H9 (cell line): ENCODE measurements around the gene DZANK1. TPM values are rescaled to one million over a fixed set of nuclear protein-coding genes. Genes with fewer than 3 reads are reported as not detected.

Experiments used
- DNase-seq: peaks from one replicate; pipeline ENCODE4 v3.0.0-alpha.2; 2017
- H2AFZ ChIP-seq: one replicate; pipeline ENCODE4 v1.6.1; 2013; ENCODE audit warnings: mild to moderate bottlenecking, low read length, control low read depth, moderate library complexity
- H2AK5ac ChIP-seq: 2 replicates; pipeline ENCODE4 v1.6.1; 2013; ENCODE audit warnings: low read length, control low read depth, mixed read lengths; ENCODE audit not compliant: insufficient read length
- H2BK120ac ChIP-seq: one replicate; pipeline ENCODE4 v1.6.1; 2013; ENCODE audit warnings: low read depth, mild to moderate bottlenecking, low read length, control low read depth, inconsistent platforms; ENCODE audit not compliant: poor library complexity, severe bottlenecking
- H2BK12ac ChIP-seq: 2 replicates; pipeline ENCODE4 v1.6.1; 2013; ENCODE audit warnings: low read length, control low read depth, mixed read lengths, low read depth; ENCODE audit not compliant: insufficient read length
- H2BK15ac ChIP-seq: 2 replicates; pipeline ENCODE4 v1.6.1; 2013; ENCODE audit warnings: low read depth, low read length, control low read depth
- H2BK20ac ChIP-seq: one replicate; pipeline ENCODE4 v1.6.1; 2013; ENCODE audit warnings: low read depth, mild to moderate bottlenecking, low read length, control low read depth, inconsistent platforms; ENCODE audit not compliant: poor library complexity, severe bottlenecking
- H2BK5ac ChIP-seq: 2 replicates; pipeline ENCODE4 v1.6.1; 2013; ENCODE audit warnings: low read length, control low read depth, mixed read lengths; ENCODE audit not compliant: insufficient read length
- H3K14ac ChIP-seq: 2 replicates; pipeline ENCODE4 v1.6.1; 2013; ENCODE audit warnings: low read length, control low read depth; ENCODE audit not compliant: insufficient read depth
- H3K18ac ChIP-seq: 2 replicates; pipeline ENCODE4 v1.6.1; 2013; ENCODE audit warnings: low read depth, mild to moderate bottlenecking, mixed read lengths, low read length, control low read depth; ENCODE audit not compliant: insufficient read length
- H3K23ac ChIP-seq: 2 replicates; pipeline ENCODE4 v1.6.1; 2013; ENCODE audit warnings: low read length, control low read depth, mixed read lengths, low read depth; ENCODE audit not compliant: insufficient read length
- H3K23me2 ChIP-seq: 2 replicates; pipeline ENCODE4 v1.6.1; 2013; ENCODE audit warnings: low read depth, mild to moderate bottlenecking, mixed read lengths, low read length, control low read depth; ENCODE audit not compliant: insufficient read length, poor library complexity, severe bottlenecking
- H3K27ac ChIP-seq: 2 replicates; pipeline ENCODE4 v1.5.1; 2013; ENCODE audit warnings: low read length, control low read depth, mixed read lengths, low read depth; ENCODE audit not compliant: insufficient read length
- H3K27me3 ChIP-seq: 2 replicates; pipeline ENCODE4 v1.6.1; 2013; ENCODE audit warnings: low read length, control low read depth, inconsistent platforms; ENCODE audit not compliant: insufficient read depth
- H3K4ac ChIP-seq: 2 replicates; pipeline ENCODE4 v1.6.1; 2013; ENCODE audit warnings: low read depth, mild to moderate bottlenecking, control low read depth, inconsistent platforms, low read length, moderate library complexity
- H3K4me1 ChIP-seq: 2 replicates; pipeline ENCODE4 v1.6.1; 2013; ENCODE audit warnings: low read length, control low read depth, inconsistent platforms; ENCODE audit not compliant: insufficient read depth
- H3K4me2 ChIP-seq: 2 replicates; pipeline ENCODE4 v1.6.1; 2013; ENCODE audit warnings: low read length, control low read depth, mixed read lengths; ENCODE audit not compliant: insufficient read length, insufficient read depth
- H3K56ac ChIP-seq: 2 replicates; pipeline ENCODE4 v1.6.1; 2013; ENCODE audit warnings: low read depth, mild to moderate bottlenecking, mixed read lengths, low read length, control low read depth; ENCODE audit not compliant: insufficient read length
- H3K79me1 ChIP-seq: 2 replicates; pipeline ENCODE4 v1.6.1; 2013; ENCODE audit warnings: low read depth, mild to moderate bottlenecking, moderate library complexity, low read length, control low read depth, inconsistent platforms; ENCODE audit not compliant: insufficient read depth, poor library complexity, severe bottlenecking
- H3K79me2 ChIP-seq: 2 replicates; pipeline ENCODE4 v1.6.1; 2013; ENCODE audit warnings: low read length, control low read depth, inconsistent platforms; ENCODE audit not compliant: insufficient read depth
- H3K9ac ChIP-seq: 2 replicates; pipeline ENCODE4 v1.6.1; 2013; ENCODE audit warnings: low read length, control low read depth, mixed read lengths; ENCODE audit not compliant: insufficient read length; ENCODE audit errors: extremely low read depth
- H3K9me3 ChIP-seq: one replicate; pipeline ENCODE4 v1.6.1; 2013; ENCODE audit warnings: low read depth, low read length, inconsistent platforms; ENCODE audit not compliant: control insufficient read depth
- H3T11ph ChIP-seq: one replicate; pipeline ENCODE4 v1.6.1; 2013; ENCODE audit warnings: mild to moderate bottlenecking, low read length, control low read depth, inconsistent platforms
- H4K20me1 ChIP-seq: one replicate; pipeline ENCODE4 v1.6.1; 2013; ENCODE audit not compliant: control insufficient read depth, insufficient read length, insufficient read depth
- H4K5ac ChIP-seq: 2 replicates; pipeline ENCODE4 v1.6.1; 2013; ENCODE audit warnings: low read depth, mild to moderate bottlenecking, mixed read lengths, low read length, control low read depth; ENCODE audit not compliant: insufficient read length
- H4K8ac ChIP-seq: replicated peaks from 2 replicates; pipeline ENCODE4 v1.6.1; 2013; ENCODE audit warnings: low read length, control low read depth, mixed read lengths, low read depth; ENCODE audit not compliant: insufficient read length
- H4K91ac ChIP-seq: 2 replicates; pipeline ENCODE4 v1.6.1; 2013; ENCODE audit warnings: low read depth, mild to moderate bottlenecking, moderate library complexity, mixed read lengths, low read length, control low read depth; ENCODE audit not compliant: insufficient read length
- H3K27ac Mint-ChIP-seq, 3 experiments: 2 replicates in 2 of 3; 3 replicates in 1 of 3; pipeline ENCODE4 v1.8.0; 2020 to 2021; ENCODE audit warnings: mixed read lengths in 3 of 3, mild to moderate bottlenecking in 1 of 3, moderate library complexity in 1 of 3
- H3K27me3 Mint-ChIP-seq: 2 replicates; pipeline ENCODE4 v1.8.0; 2021; ENCODE audit warnings: low read depth, mild to moderate bottlenecking, moderate library complexity, mixed read lengths
- H3K36me3 Mint-ChIP-seq, 3 experiments: 2 replicates in 2 of 3; 3 replicates in 1 of 3; pipeline ENCODE4 v1.8.0; 2020 to 2021; ENCODE audit warnings: low read depth in 3 of 3, mixed read lengths in 3 of 3; ENCODE audit not compliant: insufficient read depth in 1 of 3
- H3K4me1 Mint-ChIP-seq, 2 experiments: 2 replicates each; pipeline ENCODE4 v1.8.0; 2020; ENCODE audit warnings: mixed read lengths in 2 of 2
- H3K4me3 Mint-ChIP-seq, 2 experiments: 2 replicates in 1 of 2; 3 replicates in 1 of 2; pipeline ENCODE4 v1.8.0; 2020 to 2021; ENCODE audit warnings: mild to moderate bottlenecking in 2 of 2, mixed read lengths in 2 of 2, moderate library complexity in 1 of 2
- H3K9me3 Mint-ChIP-seq, 2 experiments: 2 replicates in 1 of 2; 3 replicates in 1 of 2; pipeline ENCODE4 v1.8.0; 2020; ENCODE audit warnings: mild to moderate bottlenecking in 2 of 2, mixed read lengths in 2 of 2, moderate library complexity in 1 of 2
- CTCF ChIP-seq: fragments of 200-600 bp; sonication (generic); conservative IDR thresholded peaks from 3 replicates; pipeline ENCODE4 v1.8.0; 2021; ENCODE audit warnings: antibody characterized with exemption, mild to moderate bottlenecking
- total RNA-seq: library from RNA; stranded (reverse); gene quantifications from 2 replicates; pipeline ENCODE4 v1.2.1, GENCODE V29; 2021

Gene DZANK1
- total RNA-seq, 1 experiment from 2014 or later = 10.5 TPM

DNA sequence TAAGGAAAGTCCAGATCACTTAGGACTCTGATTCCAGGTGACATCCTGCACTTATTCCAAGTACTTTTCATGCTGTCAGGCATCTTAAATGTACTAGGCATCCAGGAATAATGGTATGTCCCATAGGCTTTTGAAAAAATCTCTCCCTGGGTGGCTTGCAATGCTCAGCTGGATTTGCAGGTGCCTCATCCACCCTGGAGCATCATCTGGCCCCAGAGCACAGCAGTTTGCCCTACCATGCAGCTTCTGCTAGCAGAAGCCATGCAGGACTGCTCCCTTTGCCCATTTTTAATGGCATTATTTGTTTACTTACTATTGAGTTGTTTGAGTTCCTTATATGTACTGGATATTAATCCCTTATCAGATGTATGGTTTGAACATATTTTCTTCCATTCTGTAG lies 45.2 kb downstream of the DZANK1 start:
- Histone ChIP-seq H3K27ac (no peak overlapping the region), H4K5ac (no peak overlapping the region), H3T11ph (no peak overlapping the region), H4K91ac (no peak overlapping the region), H2BK20ac (no peak overlapping the region), H3K9ac (no peak overlapping the region), H2BK15ac (no peak overlapping the region), H4K20me1 (no peaks in the 10 kb centered on the region), H3K14ac (no peak overlapping the region), H2BK5ac (no peak overlapping the region), H2BK120ac (no peak overlapping the region), H2BK12ac (no peak overlapping the region), H3K4ac (no peak overlapping the region), H3K9me3 (no peaks in the 10 kb centered on the region), H3K23ac (no peak overlapping the region), H3K79me2 (no peaks in the 10 kb centered on the region), H3K79me1 (no peaks in the 10 kb centered on the region), H3K4me2 (no peak overlapping the region), H2AFZ (no peak overlapping the region), H2AK5ac (no peak overlapping the region), H3K18ac (no peak overlapping the region), H3K27me3 (no peaks in the 10 kb centered on the region), H4K8ac (no peak overlapping the region), H3K23me2 (no peaks in the 10 kb centered on the region), H3K4me1 (no peaks in the 10 kb centered on the region), H3K56ac (no peak overlapping the region)
- Mint-ChIP-seq H3K9me3 (no peaks in the 10 kb centered on the region), H3K36me3 (peaks cover 0 to 2% (median 0%) of the 10 kb centered on the region in 3 experiments; a peak in 1 of 7 replicates), H3K4me3 (no peak overlapping the region), H3K27me3 (no peaks in the 10 kb centered on the region), H3K4me1 (peaks cover 11 to 12% of the 10 kb centered on the region in 2 experiments), H3K27ac (no peak overlapping the region)
- no peak for TF ChIP-seq CTCF
- DNase-seq = no peak
